Sigmoid colon (tissue), 7 donors: Measurements from ENCODE around the gene OR2A42. TPM values are rescaled to one million over a fixed set of nuclear protein-coding genes. Genes with fewer than 3 reads are reported as not detected.
"Not testable (repeated sequence)": the region's sequence is repeated elsewhere in the genome, so short reads cannot be mapped to it uniquely, and the experiment has no call there.

Experiments
- DNase-seq: peaks from one replicate; pipeline ENCODE4 v3.0.0-alpha.2; 2019
- H3K27ac ChIP-seq, 4 donors: fragments of 200-600 bp; sonication (generic); one replicate each; pipeline ENCODE4 v1.5.1; 2016 to 2019; ENCODE audit warnings: mild to moderate bottlenecking in 1 of 4
- H3K27me3 ChIP-seq, 3 donors: fragments of 200-600 bp; sonication (generic); one replicate each; pipeline ENCODE4 v1.5.1; 2019; ENCODE audit warnings: mild to moderate bottlenecking in 1 of 3
- H3K36me3 ChIP-seq, 4 donors: fragments of 200-600 bp; sonication (generic); one replicate each; pipeline ENCODE4 v1.5.1; 2016 to 2019
- H3K4me1 ChIP-seq, 4 donors: fragments of 200-600 bp; sonication (generic); one replicate each; pipeline ENCODE4 v1.5.1; 2017 to 2019
- H3K4me3 ChIP-seq, 4 donors: fragments of 200-600 bp; sonication (generic); one replicate each; pipeline ENCODE4 v1.5.1; 2017 to 2019; ENCODE audit warnings: mild to moderate bottlenecking in 2 of 4, moderate library complexity in 1 of 4
- H3K9me3 ChIP-seq, 4 donors: fragments of 200-600 bp in 3 of 4; sonication (generic) in 3 of 4; one replicate each; pipeline versions ENCODE4 v1.5.1 to v1.6.1; 2013 to 2019
- WGBS, 2 donors: extraction: QIAGEN DNeasy Blood & Tissue Kit; methylation state at CpG; one replicate each; pipeline ENCODE4 v1.1.7; 2013; 5-methylcytosine and 5-hydroxymethylcytosine counted together
- intact Hi-C: fragments of 100-400 bp; cut with DNase I; formaldehyde crosslinking; loops from one replicate; pipeline ENCODE4 v1.15.1; 2023
- polyA plus RNA-seq, 3 donors: library from polyadenylated mRNA; stranded (reverse); fragments of 200-250 nt; gene quantifications; one replicate each; pipeline ENCODE4 v1.2.3, GENCODE V29; 2013
- total RNA-seq, 4 donors: library from RNA; depleted of rRNA; stranded (reverse); fragments of >200 nt; gene quantifications; one replicate each; pipeline ENCODE4 v1.1.0, GENCODE V29; 2016
- TF ChIP-seq, protein P1 (sequence below), 4 experiments: fragments of 450-650 bp in 3 of 4; fragments of 200-600 bp in 1 of 4; IDR thresholded peaks; one replicate each; pipeline ENCODE4 v1.5.1; 2016 to 2019; ENCODE audit warnings: antibody characterized with exemption in 4 of 4, mild to moderate bottlenecking in 3 of 4, moderate library complexity in 2 of 4
- donor health status: healthy with polysubstance abuse.
- donor health status: Bipolar disorder and iron deficiency.
- donor health status: healthy.

OR2A42 gene
- total and polyA plus RNA-seq, 7 donors: 0.06 to 0.28 (median 0.16) TPM; not detected in 4

DNA sequence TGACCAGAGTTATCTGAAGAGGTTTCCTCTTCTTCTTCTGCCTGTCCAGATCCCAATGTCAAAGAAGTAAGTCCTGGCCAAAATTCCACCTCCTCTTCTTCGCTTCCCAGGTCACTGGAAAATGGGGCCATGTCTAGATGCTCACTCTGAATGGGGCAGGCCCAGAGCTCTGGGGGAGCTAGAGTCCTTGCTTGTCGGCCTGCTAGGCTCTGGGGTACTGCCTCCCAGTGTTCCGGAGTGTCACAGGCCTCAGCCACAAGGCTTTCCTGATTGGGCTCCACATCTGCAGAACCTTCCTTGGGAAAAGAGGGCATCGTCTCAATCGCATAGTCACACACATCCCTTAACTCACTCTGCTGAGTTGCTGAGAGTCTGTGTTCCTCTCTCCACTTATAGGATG lies 51.6 kb downstream of the OR2A42 start:
- DNase-seq, H3K4me3 ChIP-seq, H3K36me3 ChIP-seq, H3K27ac ChIP-seq, H3K27me3 ChIP-seq, H3K9me3 ChIP-seq, intact Hi-C loops, H3K4me1 ChIP-seq: not testable (repeated sequence)
- no CpG with 5 or more reads among the region's 5 CpGs for WGBS, 2 donors

DNA sequence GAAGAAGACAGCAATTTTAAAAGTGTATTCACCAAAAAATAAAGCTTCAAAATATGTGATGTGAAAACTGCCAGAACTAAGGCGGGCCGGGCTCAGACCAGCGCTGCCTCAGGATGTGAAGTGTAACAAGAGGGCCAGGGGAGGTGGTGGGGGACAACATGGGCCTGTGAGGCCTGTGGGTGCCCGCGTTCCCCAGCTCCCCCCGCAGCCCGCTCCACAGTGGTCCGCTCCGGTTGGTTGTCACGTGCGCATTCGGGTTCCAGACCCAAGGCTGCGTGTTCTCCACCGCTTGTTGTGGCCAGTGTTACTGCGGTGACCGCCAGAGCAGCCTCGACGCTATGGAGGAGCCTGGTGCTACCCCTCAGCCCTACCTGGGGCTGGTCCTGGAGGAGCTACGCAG lies 56.2 kb downstream of the OR2A42 start, which contains the start of gene CTAGE4:
TSS of gene CTAGE4 (plus strand) at position 301 of the 400 bp plus-strand sequence. CDS start at position 339, 38 bp downstream.
- H3K4me1 ChIP-seq, intact Hi-C loops: not testable (repeated sequence)
- no CpG with 5 or more reads among the region's 19 CpGs for WGBS, 2 donors

DNA sequence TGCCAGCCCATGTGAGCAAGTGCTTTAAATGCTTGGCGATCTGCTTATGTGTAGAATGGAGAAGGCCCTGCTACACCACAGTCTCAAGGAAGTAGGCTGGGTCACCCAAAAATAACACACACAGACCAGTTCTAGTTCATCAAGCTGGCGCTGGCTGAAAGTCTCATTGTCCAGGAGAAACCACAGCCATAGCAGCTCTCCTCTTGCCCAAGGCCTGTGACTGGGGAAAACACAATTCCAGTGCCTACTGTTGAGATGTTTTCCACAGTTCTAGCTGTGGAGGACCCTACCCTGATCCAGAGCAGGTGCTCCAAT lies 60.3 kb downstream of the OR2A42 start:
- DNase-seq, intact Hi-C loops, H3K9me3 ChIP-seq, H3K36me3 ChIP-seq, H3K27me3 ChIP-seq, H3K27ac ChIP-seq, H3K4me1 ChIP-seq, H3K4me3 ChIP-seq: not testable (repeated sequence)
- 56 to 88% methylated on average over 1 of the region's 2 CpGs for WGBS, 2 donors

More for the DNA sequence above, 56.2 kb downstream of the OR2A42 start, which contains the start of gene CTAGE4:
- not testable (repeated sequence) for H3K36me3 ChIP-seq, H3K27me3 ChIP-seq, H3K4me3 ChIP-seq, H3K27ac ChIP-seq, H3K9me3 ChIP-seq, DNase-seq

DNA sequence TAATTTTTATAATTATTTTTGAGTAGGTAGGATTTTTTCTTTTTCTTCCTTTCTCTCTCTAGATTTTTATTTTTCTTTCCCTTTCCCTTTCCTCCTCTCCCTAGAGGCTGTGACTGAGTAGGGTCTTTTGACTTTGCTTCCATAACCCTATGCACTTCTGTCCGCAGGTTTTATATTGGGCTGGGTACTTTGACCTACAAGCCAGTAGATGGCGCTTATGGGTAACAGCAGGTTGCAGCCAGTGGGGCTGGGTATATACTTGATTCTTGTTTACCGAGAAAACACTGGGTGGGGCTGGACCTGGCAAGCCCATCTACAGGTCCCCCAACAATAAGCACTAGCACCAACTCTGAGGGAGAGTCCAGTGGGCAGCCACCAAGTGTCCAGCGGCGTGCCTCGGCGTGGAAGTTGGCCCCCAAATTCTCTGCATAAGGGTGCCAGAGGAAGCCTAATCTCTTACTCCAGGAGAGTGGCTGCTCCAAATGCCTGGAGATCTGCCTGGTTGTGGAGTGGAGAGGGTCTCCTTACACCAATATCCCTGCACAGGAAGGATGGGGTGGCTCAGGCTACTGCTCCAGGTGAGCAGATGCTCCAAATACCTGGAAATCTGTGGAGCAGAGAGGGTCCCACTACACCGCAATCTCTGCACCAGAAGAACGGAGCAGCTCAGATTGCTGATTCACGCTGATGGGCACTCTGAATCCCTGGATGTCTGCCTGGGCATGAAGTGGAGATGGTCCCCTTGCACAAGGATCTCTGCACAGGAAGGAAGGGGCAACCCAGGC lies 60.8 kb downstream of the OR2A42 start:
- TF ChIP-seq, protein P1, sequence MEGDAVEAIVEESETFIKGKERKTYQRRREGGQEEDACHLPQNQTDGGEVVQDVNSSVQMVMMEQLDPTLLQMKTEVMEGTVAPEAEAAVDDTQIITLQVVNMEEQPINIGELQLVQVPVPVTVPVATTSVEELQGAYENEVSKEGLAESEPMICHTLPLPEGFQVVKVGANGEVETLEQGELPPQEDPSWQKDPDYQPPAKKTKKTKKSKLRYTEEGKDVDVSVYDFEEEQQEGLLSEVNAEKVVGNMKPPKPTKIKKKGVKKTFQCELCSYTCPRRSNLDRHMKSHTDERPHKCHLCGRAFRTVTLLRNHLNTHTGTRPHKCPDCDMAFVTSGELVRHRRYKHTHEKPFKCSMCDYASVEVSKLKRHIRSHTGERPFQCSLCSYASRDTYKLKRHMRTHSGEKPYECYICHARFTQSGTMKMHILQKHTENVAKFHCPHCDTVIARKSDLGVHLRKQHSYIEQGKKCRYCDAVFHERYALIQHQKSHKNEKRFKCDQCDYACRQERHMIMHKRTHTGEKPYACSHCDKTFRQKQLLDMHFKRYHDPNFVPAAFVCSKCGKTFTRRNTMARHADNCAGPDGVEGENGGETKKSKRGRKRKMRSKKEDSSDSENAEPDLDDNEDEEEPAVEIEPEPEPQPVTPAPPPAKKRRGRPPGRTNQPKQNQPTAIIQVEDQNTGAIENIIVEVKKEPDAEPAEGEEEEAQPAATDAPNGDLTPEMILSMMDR (IDR thresholded peaks at IDR 0.05): peak in 3 of 4 experiments; percentile 22 to 36 (median 24)
- H3K36me3 ChIP-seq, H3K4me3 ChIP-seq, DNase-seq, H3K27me3 ChIP-seq, H3K4me1 ChIP-seq, H3K27ac ChIP-seq, H3K9me3 ChIP-seq, intact Hi-C loops: not testable (repeated sequence)
- WGBS, 2 donors: 55 to 58% methylated on average over 10 of the region's 10 CpGs

Other genes with a start within 250 kb of the OR2A42 start
- not detected for gene OR6B1, start 239.3 kb downstream of the OR2A42 start, total RNA-seq
- not detected for gene OR6B1, start 239.3 kb downstream of the OR2A42 start, polyA plus RNA-seq
- gene OR2A5, start 190.7 kb downstream of the OR2A42 start, total RNA-seq: not detected
- gene OR2A5, start 190.7 kb downstream of the OR2A42 start, polyA plus RNA-seq: not detected
- not detected for gene OR2A25, start 169.8 kb downstream of the OR2A42 start, total RNA-seq
- not detected for gene OR2A25, start 169.8 kb downstream of the OR2A42 start, polyA plus RNA-seq
- not detected for gene OR2A12, start 153.3 kb downstream of the OR2A42 start, total RNA-seq
- gene OR2A12, start 153.3 kb downstream of the OR2A42 start, polyA plus RNA-seq: not detected
- gene OR2A2, start 130.0 kb downstream of the OR2A42 start, total RNA-seq: not detected
- not detected for gene OR2A2, start 130.0 kb downstream of the OR2A42 start, polyA plus RNA-seq
- gene OR2A14, start 116.4 kb downstream of the OR2A42 start, total RNA-seq: not detected
- gene OR2A14, start 116.4 kb downstream of the OR2A42 start, polyA plus RNA-seq: not detected
- gene CTAGE4, start 56.1 kb downstream of the OR2A42 start, total RNA-seq: 1 to 10 TPM in 3 of 4 donors, under 1 TPM in 1; 0.49 to 1.8 (median 1.6) TPM
- 1 to 10 TPM in 2 of 3 donors, under 1 TPM in 1; 0.90 to 3.0 (median 3.0) TPM for gene CTAGE4, start 56.1 kb downstream of the OR2A42 start, polyA plus RNA-seq
- gene ARHGEF35, start 43.8 kb downstream of the OR2A42 start, total RNA-seq: 1 to 10 TPM in 3 of 4 donors, under 1 TPM in 1; 0.54 to 2.9 (median 2.2) TPM
- gene ARHGEF35, start 43.8 kb downstream of the OR2A42 start, polyA plus RNA-seq: 10 to 100 TPM; 34.7 to 60.6 (median 36.0) TPM
- 1 to 10 TPM in 2 of 4 donors, under 1 TPM in 2; 0.33 to 2.9 (median 1.1) TPM for gene OR2A7, start 25.2 kb upstream of the OR2A42 start, total RNA-seq
- gene OR2A7, start 25.2 kb upstream of the OR2A42 start, polyA plus RNA-seq: 1 to 10 TPM in 2 of 3 donors, under 1 TPM in 1; 0.60 to 8.6 (median 3.5) TPM
- 1 to 10 TPM in 1 of 4 donors, under 1 TPM in 1, not detected in 2; 0.49 to 1.7 TPM for gene CTAGE8, start 29.7 kb upstream of the OR2A42 start, total RNA-seq
- gene CTAGE8, start 29.7 kb upstream of the OR2A42 start, polyA plus RNA-seq: 1 to 10 TPM in 2 of 3 donors, not detected in 1; 1.2 to 5.0 TPM
- gene OR2A1, start 72.8 kb upstream of the OR2A42 start, total RNA-seq: under 1 TPM in 3 of 4 donors, not detected in 1; 0.14 to 0.36 (median 0.16) TPM
- gene OR2A1, start 72.8 kb upstream of the OR2A42 start, polyA plus RNA-seq: under 1 TPM in 1 of 3 donors, not detected in 2; 0.06 TPM
- 10 to 100 TPM in 1 of 4 donors, 1 to 10 TPM in 3; 4.9 to 10.9 (median 6.2) TPM for gene ARHGEF5, start 115.8 kb upstream of the OR2A42 start, total RNA-seq
- 10 to 100 TPM; 27.6 to 47.6 (median 31.1) TPM for gene ARHGEF5, start 115.8 kb upstream of the OR2A42 start, polyA plus RNA-seq
- gene NOBOX, start 164.1 kb upstream of the OR2A42 start, total RNA-seq: not detected
- not detected for gene NOBOX, start 164.1 kb upstream of the OR2A42 start, polyA plus RNA-seq